ENCODE data around the gene OAF. TPM values are rescaled to one million over a fixed set of nuclear protein-coding genes. Genes with fewer than 3 reads are reported as not detected.

Gene OAF
- total RNA-seq, 2 donors from 2014 or later, result 142 to 152 TPM

GRCh38 chr11:120200677-120201076, 10.2 kb upstream of the OAF start:
- no peak overlapping the region for H3K4me3 ChIP-seq
- no peak for TF ChIP-seq CTCF (IDR thresholded peaks at IDR 0.05)
- H3K36me3 ChIP-seq, result no peaks in the 10 kb centered on the region
- H3K27me3 ChIP-seq, result no peaks in the 10 kb centered on the region
- H3K27ac ChIP-seq, result no peak overlapping the region
- intact Hi-C loops (cut with DNase I), result no loop called here
- no peaks in the 10 kb centered on the region for H3K9me3 ChIP-seq
- DNase-seq, result no peak
- no peak overlapping the region for H3K9ac ChIP-seq (ENCODE audit: low read depth in 2 of 2, low read length in 2 of 2)
- H3K4me1 ChIP-seq, result peaks cover 4% of the 10 kb centered on the region

DNA sequence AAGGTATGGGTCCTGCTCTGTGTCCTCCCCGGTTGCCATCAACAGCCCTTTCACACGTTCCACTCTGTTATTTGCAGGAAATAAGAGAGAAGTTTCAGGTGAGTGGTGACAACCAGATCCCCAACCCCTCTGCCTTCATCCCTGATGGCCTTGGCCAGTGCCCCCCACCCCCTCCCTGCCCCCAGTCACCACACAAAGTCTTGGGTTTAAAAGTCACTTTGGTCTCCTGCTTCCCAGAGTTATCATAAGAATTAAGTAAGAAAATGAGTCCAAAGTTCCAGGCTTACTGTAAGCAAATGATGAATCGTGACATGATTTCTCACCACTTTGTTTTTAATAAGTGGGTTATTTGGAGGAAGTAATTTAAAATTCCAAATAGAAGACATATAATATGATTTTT, 9.2 kb upstream of the OAF start:
- H3K36me3 ChIP-seq, result no peaks in the 10 kb centered on the region
- no peak for DNase-seq
- H3K27ac ChIP-seq, result no peak overlapping the region
- H3K4me3 ChIP-seq, result no peak overlapping the region
- intact Hi-C loops (cut with DNase I), result no loop called here
- no peaks in the 10 kb centered on the region for H3K9me3 ChIP-seq
- no peak overlapping the region for H3K9ac ChIP-seq (ENCODE audit: low read depth in 2 of 2, low read length in 2 of 2)
- no peaks in the 10 kb centered on the region for H3K27me3 ChIP-seq
- TF ChIP-seq CTCF (IDR thresholded peaks at IDR 0.05), result no peak
- peaks cover 4% of the 10 kb centered on the region for H3K4me1 ChIP-seq

GRCh38 chr11:120203626-120204025, 7.2 kb upstream of the OAF start:
- Histone ChIP-seq H3K4me3 (no peak overlapping the region), H3K4me1 (peaks cover 6% of the 10 kb centered on the region), H3K9me3 (no peaks in the 10 kb centered on the region), H3K9ac (ENCODE audit: low read depth in 2 of 2, low read length in 2 of 2) (no peak overlapping the region), H3K36me3 (no peaks in the 10 kb centered on the region), H3K27ac (no peak overlapping the region), H3K27me3 (no peaks in the 10 kb centered on the region)
- intact Hi-C loops (cut with DNase I), result no loop called here
- no peak for TF ChIP-seq CTCF (IDR thresholded peaks at IDR 0.05)
- no peak for DNase-seq

DNA sequence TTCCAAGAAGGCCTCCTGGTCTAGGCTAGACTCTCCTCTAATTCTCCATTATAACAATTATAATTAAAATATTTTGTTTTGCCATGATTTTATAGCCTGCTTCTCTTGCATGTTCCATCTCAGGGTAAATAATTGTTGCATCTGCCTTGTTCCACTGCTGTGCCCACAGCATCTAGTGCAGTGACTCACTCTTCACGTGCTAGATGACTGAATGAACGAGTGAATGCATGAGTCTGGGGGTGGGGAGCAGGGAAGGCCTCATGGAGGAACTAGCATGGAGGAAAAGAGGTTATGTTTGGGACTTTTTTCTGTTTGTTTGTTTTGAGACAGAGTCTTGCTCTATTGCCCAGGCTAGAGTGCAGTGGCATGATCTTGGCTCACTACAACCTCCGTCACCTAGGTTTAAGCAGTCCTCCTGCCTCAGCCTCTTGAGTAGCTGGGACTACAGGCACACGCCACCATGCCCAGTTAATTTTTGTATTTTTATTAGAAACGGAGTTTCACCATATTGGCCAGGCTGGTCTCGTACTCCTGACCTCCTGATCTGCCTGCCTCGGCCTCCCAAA, 5.2 kb upstream of the OAF start:
- intact Hi-C loops (cut with DNase I), result no loop called here
- H3K4me3 ChIP-seq, result no peak overlapping the region
- H3K4me1 ChIP-seq, result peaks cover 13% of the 10 kb centered on the region
- DNase-seq, result no peak
- H3K9me3 ChIP-seq, result no peaks in the 10 kb centered on the region
- no peaks in the 10 kb centered on the region for H3K36me3 ChIP-seq
- no peaks in the 10 kb centered on the region for H3K27me3 ChIP-seq
- H3K27ac ChIP-seq, result no peak overlapping the region
- no peak for TF ChIP-seq CTCF (IDR thresholded peaks at IDR 0.05)
- no peak overlapping the region for H3K9ac ChIP-seq (ENCODE audit: low read depth in 2 of 2, low read length in 2 of 2)

DNA sequence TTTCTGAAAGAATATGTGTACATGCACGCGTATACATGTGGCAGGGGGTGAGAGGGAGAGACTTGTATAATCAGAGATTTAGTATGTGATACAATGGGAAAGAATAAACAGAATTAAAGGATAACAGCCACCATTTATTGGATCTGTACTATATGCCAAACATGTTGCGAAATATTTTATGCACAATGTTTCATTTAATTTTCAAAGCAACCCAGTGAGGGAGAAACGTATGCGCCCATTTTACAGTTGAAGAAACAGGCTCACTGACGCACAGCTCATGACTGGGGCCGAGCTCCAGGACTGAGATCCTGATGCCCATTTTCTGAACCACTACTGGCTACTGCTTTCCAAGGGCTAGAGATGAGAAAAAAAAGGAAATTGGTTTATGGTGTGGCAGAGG, 3.3 kb upstream of the OAF start:
- Histone ChIP-seq H3K4me3 (no peak overlapping the region), H3K36me3 (no peaks in the 10 kb centered on the region), H3K4me1 (peaks cover 13% of the 10 kb centered on the region), H3K9ac (ENCODE audit: low read depth in 2 of 2, low read length in 2 of 2) (no peak overlapping the region), H3K27me3 (no peaks in the 10 kb centered on the region), H3K9me3 (no peaks in the 10 kb centered on the region), H3K27ac (no peak overlapping the region)
- DNase-seq, result no peak
- no peak for TF ChIP-seq CTCF (IDR thresholded peaks at IDR 0.05)
- intact Hi-C loops (cut with DNase I), result no loop called here
